Adrenal gland (tissue), 12 donors: ENCODE data around the gene MOB3B. TPM values are rescaled to one million over a fixed set of nuclear protein-coding genes. Genes with fewer than 3 reads are reported as not detected.
A peak's percentile ranks its signal among the peaks of the same experiment; 100 is the strongest.

Source experiments
- DNase-seq, 7 donors: peaks; one replicate each; pipeline ENCODE4 v3.0.0-alpha.2; 2019 to 2020
- H3K27ac ChIP-seq, 5 donors: fragments of 200-600 bp; sonication (generic) in 4 of 5; 1 replicate in 3 of 5; 2 replicates in 2 of 5; pipeline versions ENCODE4 v1.5.1 to v1.8.0; 2016 to 2020; ENCODE audit warnings: mild to moderate bottlenecking in 1 of 5
- H3K27me3 ChIP-seq: fragments of 200-600 bp; 2 replicates; pipeline ENCODE4 v1.8.0; 2021
- H3K36me3 ChIP-seq, 2 donors: fragments of 200-600 bp; replicated peaks in 1 of 2; 1 replicate in 1 of 2; 2 replicates in 1 of 2; pipeline versions ENCODE4 v1.5.1 to v1.8.0; 2018 to 2022
- H3K4me1 ChIP-seq, 2 donors: fragments of 200-600 bp; replicated peaks in 1 of 2; 1 replicate in 1 of 2; 2 replicates in 1 of 2; pipeline versions ENCODE4 v1.5.1 to v1.8.0; 2018 to 2021
- H3K4me3 ChIP-seq, 4 donors: fragments of 200-600 bp; sonication (generic) in 3 of 4; one replicate each; pipeline ENCODE4 v1.5.1; 2016 to 2018
- H3K9me3 ChIP-seq, 3 donors: fragments of 200-600 bp; sonication (generic) in 1 of 3; replicated peaks in 1 of 3; 1 replicate in 2 of 3; 2 replicates in 1 of 3; pipeline versions ENCODE4 v1.5.1 to v1.8.0; 2016 to 2021
- CTCF ChIP-seq, 6 experiments: fragments of 450-650 bp in 4 of 6; fragments of 200-600 bp in 2 of 6; sonication (generic) in 1 of 6; IDR thresholded peaks; 1 replicate in 5 of 6; 2 replicates in 1 of 6; pipeline versions ENCODE4 v1.5.1 to v1.8.0; 2016 to 2021; ENCODE audit warnings: antibody characterized with exemption in 6 of 6, mild to moderate bottlenecking in 2 of 6, moderate library complexity in 1 of 6
- POLR2A ChIP-seq, 2 donors: fragments of 450-650 bp; IDR thresholded peaks; one replicate each; pipeline ENCODE4 v1.6.1; 2017; ENCODE audit warnings: antibody characterized with exemption in 2 of 2, mild to moderate bottlenecking in 2 of 2, moderate library complexity in 1 of 2
- WGBS, 4 donors: extraction: QIAGEN DNeasy Blood & Tissue Kit in 2 of 4; methylation state at CpG; one replicate each; pipeline versions ENCODE4 v1.1.5 to v1.1.7; 2013 to 2017; 5-methylcytosine and 5-hydroxymethylcytosine counted together
- intact Hi-C, 2 donors: fragments of 100-400 bp; cut with DNase I; formaldehyde crosslinking; loops; one replicate each; pipeline versions ENCODE4 v1.14.1 to v1.15.0; 2022 to 2023
- polyA plus RNA-seq, 3 donors: library from polyadenylated mRNA; stranded (reverse); fragments of 200-250 nt in 2 of 3; fragments of 350-450 nt in 1 of 3; fragmentation: Illumina TruSeq in 1 of 3; extraction: RNeasy Lipid Tissue Mini Kit (QIAGEN cat#74804) in 1 of 3; gene quantifications; one replicate each; pipeline ENCODE4 v1.2.3, GENCODE V29; 2013 to 2014
- total RNA-seq, 9 donors: library from RNA; depleted of rRNA in 4 of 9; stranded (reverse); fragments of >200 nt in 4 of 9; fragments of 120-200 nt in 1 of 9; fragmentation: NEBNext Ultra II Directional in 1 of 9; extraction: Animal tissue kit (Norgen Biotek cat#: 25700) in 1 of 9; gene quantifications; one replicate each; pipeline versions ENCODE4 v1.1.0 to v1.2.4, GENCODE V29; 2013 to 2023
- donor health status: healthy with polysubstance abuse.
- donor health status: Bipolar disorder and iron deficiency.
- donor health status: DM: yes; HTN: yes; CAD: no.
- donor health status: DM: no; HTN: no; CAD: no.
- donor health status: DM: no; HTN: no; CAD: no.
- donor health status: DM: yes; HTN: yes; CAD: no.

The MOB3B gene
- total and polyA plus RNA-seq, 12 donors: 1.3 to 9.0 (median 3.4) TPM

- H3K27me3 ChIP-seq: no peaks in the 10 kb centered on the region
- TF ChIP-seq POLR2A (IDR thresholded peaks at IDR 0.05) (no peak), CTCF (IDR thresholded peaks at IDR 0.05) (no peak)
- H3K4me3 ChIP-seq: no peak overlapping the region
- no peaks in the 10 kb centered on the region for H3K9me3 ChIP-seq
- H3K36me3 ChIP-seq: no peaks in the 10 kb centered on the region
- intact Hi-C loops: no loop called here
- H3K27ac ChIP-seq: no peak overlapping the region
- DNase-seq: no peak
- peaks cover 7 to 27% of the 10 kb centered on the region in 2 donors for H3K4me1 ChIP-seq
- WGBS, 4 donors: 63 to 96% (median 92%) methylated on average over 4 of the region's 4 CpGs
Observed at GRCh38 chr9:27541740-27542139, 12.1 kb upstream of the MOB3B start.

GRCh38 chr9:27540502-27540901 is 10.9 kb upstream of the MOB3B start:
- H3K9me3 ChIP-seq: no peaks in the 10 kb centered on the region
- H3K36me3 ChIP-seq: no peaks in the 10 kb centered on the region
- no peaks in the 10 kb centered on the region for H3K27me3 ChIP-seq
- TF ChIP-seq POLR2A (IDR thresholded peaks at IDR 0.05) (no peak), CTCF (IDR thresholded peaks at IDR 0.05) (no peak)
- peak overlapping the region in 1 of 5 donors; percentile 56 for H3K27ac ChIP-seq
- peaks cover 7 to 25% of the 10 kb centered on the region in 2 donors for H3K4me1 ChIP-seq
- 57 to 75% (median 66%) methylated on average over 1 of the region's 1 CpG for WGBS, 4 donors
- H3K4me3 ChIP-seq: no peak overlapping the region
- intact Hi-C loops: no loop called here
- DNase-seq: no peak

- Histone ChIP-seq H3K4me1 (peaks cover 7 to 21% of the 10 kb centered on the region in 2 donors), H3K36me3 (no peaks in the 10 kb centered on the region), H3K27me3 (no peaks in the 10 kb centered on the region), H3K4me3 (no peak overlapping the region), H3K27ac (peak overlapping the region in 3 of 5 donors; percentile 9 to 56 (median 23)), H3K9me3 (no peaks in the 10 kb centered on the region)
- TF ChIP-seq CTCF (IDR thresholded peaks at IDR 0.05) (no peak), POLR2A (IDR thresholded peaks at IDR 0.05) (no peak)
- 47 to 60% (median 55%) methylated on average over 5 of the region's 5 CpGs for WGBS, 4 donors
- intact Hi-C loops: no loop called here
- DNase-seq: peak in 4 of 7 donors; percentile 18 to 43 (median 34)
Observed at GRCh38 chr9:27539479-27540441, 10.1 kb upstream of the MOB3B start.

- intact Hi-C loops: no loop called here
- Histone ChIP-seq H3K4me1 (peaks cover 7 to 21% of the 10 kb centered on the region in 2 donors), H3K27ac (no peak overlapping the region), H3K9me3 (no peaks in the 10 kb centered on the region), H3K27me3 (no peaks in the 10 kb centered on the region), H3K36me3 (no peaks in the 10 kb centered on the region), H3K4me3 (no peak overlapping the region)
- no peak for TF ChIP-seq CTCF (IDR thresholded peaks at IDR 0.05)
- TF ChIP-seq POLR2A (IDR thresholded peaks at IDR 0.05): no peak
- DNase-seq: no peak
- WGBS, 4 donors: 79 to 96% (median 89%) methylated on average over 3 of the region's 3 CpGs
Observed at GRCh38 chr9:27538647-27539046, 9.0 kb upstream of the MOB3B start.
